GM20000 (cell line): Measurements from ENCODE around the gene KIAA1958.
"Not testable (repeated sequence)": the region's sequence is repeated elsewhere in the genome, so short reads cannot be mapped to it uniquely, and the experiment has no call there.

Experiments
- DNase-seq: peaks from one replicate; pipeline ENCODE4 v3.0.0; 2012; ENCODE audit warnings: low spot score
- TF ChIP-seq, protein P1 (sequence below): IDR thresholded peaks from 2 replicates; pipeline ENCODE4 v1.5.1; 2012; ENCODE audit warnings: mild to moderate bottlenecking, control low read depth; ENCODE audit errors: extremely low read depth, missing control alignments

The KIAA1958 gene

DNA sequence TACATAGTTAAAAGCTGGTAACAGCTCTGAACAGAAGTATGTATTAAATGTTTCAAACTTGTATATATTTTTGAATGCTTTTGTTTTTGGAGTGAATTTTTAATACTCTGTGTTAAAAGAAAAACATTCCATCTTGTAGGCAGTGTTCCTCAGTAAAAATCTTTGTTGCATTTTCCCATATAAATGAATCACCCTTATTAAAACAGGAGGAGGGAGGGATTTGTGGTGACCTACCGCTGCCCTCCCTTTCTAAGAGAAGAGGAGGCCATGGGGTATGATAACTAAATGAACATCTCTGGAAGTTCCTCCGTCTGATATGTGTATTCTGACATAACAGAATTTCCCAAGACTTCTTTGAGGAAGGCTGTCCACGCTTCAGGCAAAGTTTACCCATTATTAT lies 177.9 kb downstream of the KIAA1958 start:
- DNase-seq = no peak
- TF ChIP-seq, protein P1, sequence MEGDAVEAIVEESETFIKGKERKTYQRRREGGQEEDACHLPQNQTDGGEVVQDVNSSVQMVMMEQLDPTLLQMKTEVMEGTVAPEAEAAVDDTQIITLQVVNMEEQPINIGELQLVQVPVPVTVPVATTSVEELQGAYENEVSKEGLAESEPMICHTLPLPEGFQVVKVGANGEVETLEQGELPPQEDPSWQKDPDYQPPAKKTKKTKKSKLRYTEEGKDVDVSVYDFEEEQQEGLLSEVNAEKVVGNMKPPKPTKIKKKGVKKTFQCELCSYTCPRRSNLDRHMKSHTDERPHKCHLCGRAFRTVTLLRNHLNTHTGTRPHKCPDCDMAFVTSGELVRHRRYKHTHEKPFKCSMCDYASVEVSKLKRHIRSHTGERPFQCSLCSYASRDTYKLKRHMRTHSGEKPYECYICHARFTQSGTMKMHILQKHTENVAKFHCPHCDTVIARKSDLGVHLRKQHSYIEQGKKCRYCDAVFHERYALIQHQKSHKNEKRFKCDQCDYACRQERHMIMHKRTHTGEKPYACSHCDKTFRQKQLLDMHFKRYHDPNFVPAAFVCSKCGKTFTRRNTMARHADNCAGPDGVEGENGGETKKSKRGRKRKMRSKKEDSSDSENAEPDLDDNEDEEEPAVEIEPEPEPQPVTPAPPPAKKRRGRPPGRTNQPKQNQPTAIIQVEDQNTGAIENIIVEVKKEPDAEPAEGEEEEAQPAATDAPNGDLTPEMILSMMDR = no peak

DNA sequence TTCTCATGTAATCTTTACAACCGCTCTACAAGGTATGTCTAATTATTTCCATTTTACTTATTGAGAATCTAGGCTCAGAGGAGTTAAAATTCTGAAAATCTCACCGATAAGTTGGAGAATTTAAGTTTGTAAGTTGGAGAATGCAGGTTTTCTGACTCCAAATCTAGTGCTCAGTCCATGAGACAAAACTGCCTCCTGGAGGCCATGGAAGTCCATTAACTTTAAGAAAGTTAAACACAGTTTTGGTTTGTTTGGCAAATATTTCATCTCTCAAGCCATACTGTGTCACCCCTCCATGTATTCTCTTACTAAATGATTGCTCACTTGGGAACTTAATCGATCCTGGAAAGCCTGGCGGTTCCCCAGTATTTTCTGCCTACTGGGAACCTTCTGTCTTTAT lies 178.7 kb downstream of the KIAA1958 start:
- TF ChIP-seq, protein P1 = no peak
- peak; percentile 21 for DNase-seq

DNA sequence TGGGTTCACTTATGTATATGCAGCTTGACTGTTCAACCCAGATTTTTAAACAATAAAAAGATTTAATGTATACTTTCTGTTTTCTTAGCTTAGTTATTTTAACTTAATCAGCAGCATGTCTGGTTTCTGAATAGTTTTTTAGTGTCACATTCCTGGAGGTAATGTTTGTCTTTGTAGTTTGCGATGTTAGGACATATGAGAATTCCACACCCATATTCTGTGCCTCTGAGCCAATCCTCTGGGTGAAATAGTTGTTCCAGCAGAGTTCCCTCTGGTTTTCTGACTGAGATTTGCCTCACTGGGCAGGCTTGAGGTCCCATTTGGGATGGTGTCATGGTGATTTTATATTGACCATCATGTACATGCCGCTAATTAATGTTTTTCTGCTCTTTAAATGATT lies 182.7 kb downstream of the KIAA1958 start:
- no peak for DNase-seq
- TF ChIP-seq, protein P1 = no peak

DNA sequence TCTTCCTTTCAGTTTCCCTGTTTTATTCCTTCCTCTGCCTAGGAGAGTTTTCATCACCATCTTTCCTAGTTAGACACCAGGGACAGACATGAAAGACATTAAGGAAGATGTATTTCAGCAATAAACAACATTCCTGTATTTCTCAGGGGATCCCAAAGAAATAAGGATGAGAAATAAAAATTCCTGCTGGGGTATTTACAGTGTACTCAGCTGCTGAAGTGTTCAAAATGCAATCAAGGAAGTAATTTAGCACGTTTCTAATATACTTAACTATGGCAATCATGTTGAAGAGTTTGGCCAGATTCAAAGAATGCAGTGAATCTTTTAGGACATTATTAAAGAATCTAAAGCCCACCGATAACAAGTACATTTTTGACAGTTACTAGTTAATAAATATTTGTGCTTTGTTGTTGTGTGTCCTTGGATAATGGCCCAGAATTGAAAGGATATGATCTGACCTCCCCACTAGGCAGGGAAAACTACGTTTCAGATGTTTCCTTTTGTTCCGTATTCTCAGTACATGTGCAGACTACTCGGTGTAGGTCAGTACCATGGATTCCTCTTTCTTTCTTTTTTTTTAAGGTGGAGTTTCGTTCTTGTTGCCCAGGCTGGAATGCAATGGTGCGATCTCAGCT lies 184.5 kb downstream of the KIAA1958 start:
- TF ChIP-seq, protein P1 = no peak

DNA sequence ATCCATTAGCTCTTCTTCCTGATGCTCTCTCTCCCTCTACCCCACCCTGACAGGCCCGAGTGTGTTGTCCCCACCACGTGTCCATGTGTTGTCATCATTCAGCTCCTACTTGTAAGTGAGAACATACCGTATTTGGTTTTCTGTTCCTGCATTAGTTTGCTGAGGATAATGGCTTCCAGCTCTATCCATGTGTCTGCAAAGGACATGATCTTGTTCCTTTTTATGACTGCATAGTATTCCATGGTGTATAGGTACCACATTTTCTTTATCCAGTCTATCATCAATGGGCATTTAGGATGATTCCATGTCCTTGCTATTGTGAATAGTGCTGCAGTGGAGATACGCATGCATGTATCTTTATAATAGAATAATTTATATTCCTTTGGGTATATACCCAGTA lies 186.6 kb downstream of the KIAA1958 start:
- not testable (repeated sequence) for DNase-seq

More for the DNA sequence above, 184.5 kb downstream of the KIAA1958 start:
- DNase-seq = no peak

DNA sequence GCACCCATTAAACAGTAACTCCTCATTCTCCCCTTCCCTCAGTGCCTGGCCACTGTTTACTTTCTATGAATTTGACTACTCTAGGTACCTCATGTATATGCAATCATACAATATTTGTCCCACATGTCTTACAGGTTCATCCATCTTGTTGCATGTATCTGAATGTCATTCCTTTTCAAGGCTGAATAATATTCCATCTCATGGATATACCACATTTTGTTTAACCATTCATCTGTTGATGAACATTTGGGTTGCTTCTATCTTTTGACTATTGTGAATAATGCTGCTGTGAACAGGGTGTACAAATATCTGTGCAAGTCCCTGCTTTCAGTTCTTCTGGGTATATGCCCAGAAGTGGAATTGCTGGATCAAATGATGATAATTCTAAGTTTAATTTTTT lies 190.4 kb downstream of the KIAA1958 start:
- TF ChIP-seq, protein P1 = no peak
- no peak for DNase-seq

DNA sequence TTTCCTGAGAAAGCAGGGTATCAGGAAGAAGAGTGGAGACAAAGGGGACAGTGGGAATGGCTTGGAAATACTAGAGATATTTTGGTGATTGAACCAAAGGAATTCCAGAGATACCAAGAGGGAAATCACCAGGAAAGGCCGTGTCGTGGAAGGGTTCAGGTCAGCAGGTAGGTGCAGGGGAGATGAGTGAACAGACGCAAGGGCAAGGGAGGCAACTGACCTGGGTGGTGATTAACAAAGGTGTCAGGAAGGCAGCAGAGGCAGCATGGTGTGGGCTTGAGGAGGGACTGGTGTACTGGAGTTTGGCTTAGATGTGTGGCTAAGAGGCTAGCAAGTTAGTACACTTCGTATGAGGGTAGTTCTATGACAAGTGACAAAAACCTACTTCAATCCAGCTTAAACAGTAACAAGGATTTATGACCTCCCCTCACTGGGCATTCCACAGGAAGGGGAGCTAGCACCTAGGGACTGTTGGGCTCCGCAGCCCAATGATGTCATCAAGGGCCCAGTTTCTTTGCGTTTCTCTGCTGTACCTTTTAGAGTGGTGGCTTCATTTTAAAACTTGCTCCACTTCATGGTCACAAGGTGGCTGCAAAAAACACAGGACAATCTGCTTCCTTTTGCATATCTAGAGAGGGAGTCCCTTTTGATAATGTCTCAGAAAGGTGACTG lies 194.2 kb downstream of the KIAA1958 start:
- TF ChIP-seq, protein P1 = no peak
- no peak for DNase-seq
